GM12801 (cell line): ENCODE measurements around the gene AFF3.

Experiments
- TF ChIP-seq, protein P1 (sequence below): IDR thresholded peaks from one replicate; pipeline ENCODE4 v1.5.1; 2011; ENCODE audit warnings: control low read depth; ENCODE audit not compliant: insufficient read length; ENCODE audit errors: extremely low read depth

Gene AFF3

DNA sequence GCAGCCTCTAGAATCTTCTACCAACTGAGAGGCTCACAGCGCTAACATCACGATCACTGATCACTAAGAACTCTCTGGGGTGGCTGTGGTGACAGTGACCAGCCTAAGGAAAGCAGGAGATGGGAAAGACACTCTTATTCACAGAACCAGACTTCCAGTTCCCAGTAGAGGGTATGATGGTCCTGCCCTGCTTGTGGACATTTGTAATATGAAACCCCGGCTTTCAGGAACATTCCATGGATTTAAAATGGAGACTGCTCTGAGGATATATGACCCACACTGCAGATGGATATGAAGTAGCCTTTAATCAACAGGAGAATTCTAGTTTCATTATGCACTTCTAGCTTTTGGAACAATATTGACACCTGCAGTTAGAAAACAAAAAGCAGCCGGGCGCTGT lies 131.8 kb downstream of the AFF3 start:
- TF ChIP-seq, protein P1, sequence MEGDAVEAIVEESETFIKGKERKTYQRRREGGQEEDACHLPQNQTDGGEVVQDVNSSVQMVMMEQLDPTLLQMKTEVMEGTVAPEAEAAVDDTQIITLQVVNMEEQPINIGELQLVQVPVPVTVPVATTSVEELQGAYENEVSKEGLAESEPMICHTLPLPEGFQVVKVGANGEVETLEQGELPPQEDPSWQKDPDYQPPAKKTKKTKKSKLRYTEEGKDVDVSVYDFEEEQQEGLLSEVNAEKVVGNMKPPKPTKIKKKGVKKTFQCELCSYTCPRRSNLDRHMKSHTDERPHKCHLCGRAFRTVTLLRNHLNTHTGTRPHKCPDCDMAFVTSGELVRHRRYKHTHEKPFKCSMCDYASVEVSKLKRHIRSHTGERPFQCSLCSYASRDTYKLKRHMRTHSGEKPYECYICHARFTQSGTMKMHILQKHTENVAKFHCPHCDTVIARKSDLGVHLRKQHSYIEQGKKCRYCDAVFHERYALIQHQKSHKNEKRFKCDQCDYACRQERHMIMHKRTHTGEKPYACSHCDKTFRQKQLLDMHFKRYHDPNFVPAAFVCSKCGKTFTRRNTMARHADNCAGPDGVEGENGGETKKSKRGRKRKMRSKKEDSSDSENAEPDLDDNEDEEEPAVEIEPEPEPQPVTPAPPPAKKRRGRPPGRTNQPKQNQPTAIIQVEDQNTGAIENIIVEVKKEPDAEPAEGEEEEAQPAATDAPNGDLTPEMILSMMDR: no peak

DNA sequence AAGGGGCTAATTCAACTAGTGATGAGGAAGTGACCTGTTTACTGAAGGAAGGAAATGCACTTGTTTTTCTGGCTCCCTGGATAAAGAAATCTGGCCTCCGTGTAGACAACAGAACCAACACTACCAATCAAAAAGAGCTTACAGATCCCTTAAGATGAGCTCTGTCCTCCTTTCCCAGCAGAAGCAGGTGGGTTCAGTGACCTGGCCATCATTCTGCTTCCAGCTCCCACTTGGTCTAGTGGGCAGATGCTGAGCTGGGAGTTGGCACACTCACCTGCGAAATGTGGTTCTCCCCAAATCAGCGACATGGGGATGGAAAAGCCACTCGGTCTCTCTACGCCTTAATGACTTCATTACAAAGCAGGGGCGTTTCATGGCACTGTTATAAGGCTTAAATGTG lies 132.6 kb downstream of the AFF3 start:
- TF ChIP-seq, protein P1: no peak

- TF ChIP-seq, protein P1: no peak
Measured at GRCh38 chr2:100008956-100009355, 133.4 kb downstream of the AFF3 start.

- TF ChIP-seq, protein P1: no peak
Measured at GRCh38 chr2:100006516-100006915, 135.9 kb downstream of the AFF3 start.

DNA sequence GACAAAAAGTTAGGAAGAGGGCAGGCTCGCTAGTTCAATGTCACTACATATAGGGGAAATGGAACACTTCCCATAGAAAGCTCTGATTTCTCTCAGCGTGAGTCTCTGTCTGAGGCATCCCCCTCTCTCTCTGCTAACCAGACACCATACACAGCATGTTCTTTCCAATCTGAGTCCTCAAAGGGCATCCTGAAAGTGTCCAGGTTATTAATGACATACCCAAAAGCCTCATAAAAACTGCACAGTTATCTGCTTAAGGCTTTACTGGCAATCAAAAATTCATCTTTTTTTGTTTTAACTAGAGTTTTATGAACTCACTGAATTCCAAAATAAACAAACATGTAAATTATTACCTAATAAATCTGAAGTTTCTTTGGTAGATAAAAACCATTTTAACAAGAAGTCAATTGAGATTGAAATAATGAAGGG lies 137.4 kb downstream of the AFF3 start:
- TF ChIP-seq, protein P1: no peak

GRCh38 chr2:100004348-100004884 lies 138.0 kb downstream of the AFF3 start:
- TF ChIP-seq, protein P1: no peak

- TF ChIP-seq, protein P1: no peak
Measured at GRCh38 chr2:100002059-100002458, 140.3 kb downstream of the AFF3 start.
